H1 (cell line): ENCODE results near the gene CNGA1.

Experiments used
- CTCF ChIP-seq, 3 experiments: IDR thresholded peaks; 1 replicate in 2 of 3; 2 replicates in 1 of 3; pipeline versions ENCODE4 v1.5.1 to v1.6.1; 2011; ENCODE audit warnings: low read length in 3 of 3, mild to moderate bottlenecking in 3 of 3, inconsistent platforms in 2 of 3, low read depth in 1 of 3, moderate library complexity in 1 of 3; ENCODE audit not compliant: insufficient read depth in 1 of 3; ENCODE audit errors: control extremely low read depth in 1 of 3
- EZH2 ChIP-seq: fragments of 200-600 bp; sonication (generic); IDR thresholded peaks from 2 replicates; pipeline ENCODE4 v1.7.1; 2012; ENCODE audit warnings: low read depth, mild to moderate bottlenecking, moderate library complexity, low read length, inconsistent platforms; ENCODE audit not compliant: severe bottlenecking
- GABPA ChIP-seq: IDR thresholded peaks from 2 replicates; pipeline ENCODE4 v1.6.1; 2011; ENCODE audit warnings: mild to moderate bottlenecking, low read length, moderate library complexity, borderline replicate concordance; ENCODE audit not compliant: insufficient read depth
- JUN ChIP-seq: IDR thresholded peaks from 2 replicates; pipeline ENCODE4 v1.6.1; 2011; ENCODE audit warnings: low read depth, mild to moderate bottlenecking, improper control_type of control experiment, low read length
- MAFK ChIP-seq: IDR thresholded peaks from 2 replicates; pipeline ENCODE4 v1.6.1; 2012; ENCODE audit warnings: low read depth, mild to moderate bottlenecking, improper control_type of control experiment, low read length

GRCh38 chr4:48028696-48029095, 12.2 kb upstream of the CNGA1 start:
- TF ChIP-seq CTCF (IDR thresholded peaks at IDR 0.05; ENCODE audit: control extremely low read depth in 1 of 3, insufficient read depth in 1 of 3, low read depth in 1 of 3, low read length in 3 of 3) (no peak), GABPA (no peak), MAFK (no peak), EZH2 (no peak), JUN (no peak)
